Esophagus muscularis mucosa (tissue), 4 donors: ENCODE results near the gene RUNX1. TPM values are rescaled to one million over a fixed set of nuclear protein-coding genes. Genes with fewer than 3 reads are reported as not detected.

Source experiments
- DNase-seq: peaks from one replicate; pipeline ENCODE4 v3.0.0-alpha.2; 2017; ENCODE audit errors: extremely low spot score
- H3K27ac ChIP-seq, 4 donors: fragments of 200-600 bp; sonication (generic); replicated peaks in 1 of 4; 1 replicate in 3 of 4; 2 replicates in 1 of 4; pipeline ENCODE4 v1.5.1; 2016 to 2019; ENCODE audit warnings: mild to moderate bottlenecking in 1 of 4
- H3K27me3 ChIP-seq, 4 donors: fragments of 200-600 bp; sonication (generic); one replicate each; pipeline versions ENCODE4 v1.5.1 to v1.6.0; 2016 to 2019
- H3K36me3 ChIP-seq, 4 donors: fragments of 200-600 bp; sonication (generic); one replicate each; pipeline ENCODE4 v1.5.1; 2016 to 2019
- H3K4me1 ChIP-seq, 4 donors: fragments of 200-600 bp; sonication (generic); one replicate each; pipeline ENCODE4 v1.5.1; 2016 to 2019
- H3K4me3 ChIP-seq, 4 donors: fragments of 200-600 bp; sonication (generic); 1 replicate in 2 of 4; 2 replicates in 2 of 4; pipeline ENCODE4 v1.5.1; 2016 to 2019; ENCODE audit warnings: mild to moderate bottlenecking in 4 of 4, moderate library complexity in 1 of 4
- H3K9me3 ChIP-seq, 4 donors: fragments of 200-600 bp; sonication (generic); 1 replicate in 3 of 4; 2 replicates in 1 of 4; pipeline ENCODE4 v1.5.1; 2016 to 2019
- CTCF ChIP-seq, 3 experiments: fragments of 200-600 bp in 2 of 3; fragments of 450-650 bp in 1 of 3; sonication (generic) in 2 of 3; IDR thresholded peaks; one replicate each; pipeline ENCODE4 v1.5.1; 2017 to 2019; ENCODE audit warnings: antibody characterized with exemption in 3 of 3, mild to moderate bottlenecking in 2 of 3, moderate library complexity in 1 of 3
- EP300 ChIP-seq: sonication (generic); formaldehyde crosslinking; IDR thresholded peaks from one replicate; pipeline ENCODE4 v1.6.1; 2017; ENCODE audit warnings: antibody characterized with exemption
- POLR2A ChIP-seq: fragments of 450-650 bp; IDR thresholded peaks from one replicate; pipeline ENCODE4 v1.6.1; 2017; ENCODE audit warnings: antibody characterized with exemption, moderate library complexity, mild to moderate bottlenecking, low read depth
- POLR2AphosphoS5 ChIP-seq, 2 donors: sonication (generic); formaldehyde crosslinking; IDR thresholded peaks; one replicate each; pipeline ENCODE4 v1.6.1; 2017; ENCODE audit warnings: antibody characterized with exemption in 2 of 2
- WGBS: methylation state at CpG from one replicate; pipeline ENCODE4 v1.1.5; 2018; 5-methylcytosine and 5-hydroxymethylcytosine counted together
- intact Hi-C: fragments of 100-400 bp; cut with DNase I; formaldehyde crosslinking; loops from one replicate; pipeline ENCODE4 v1.15.1; 2023
- total RNA-seq, 4 donors: library from RNA; depleted of rRNA; stranded (reverse); fragments of >200 nt; gene quantifications; one replicate each; pipeline versions ENCODE4 v1.1.0 to v1.2.1, GENCODE V29; 2016

RUNX1 gene
- total RNA-seq, 4 donors from 2014 or later = 3.7 to 10.9 (median 5.6) TPM

DNA sequence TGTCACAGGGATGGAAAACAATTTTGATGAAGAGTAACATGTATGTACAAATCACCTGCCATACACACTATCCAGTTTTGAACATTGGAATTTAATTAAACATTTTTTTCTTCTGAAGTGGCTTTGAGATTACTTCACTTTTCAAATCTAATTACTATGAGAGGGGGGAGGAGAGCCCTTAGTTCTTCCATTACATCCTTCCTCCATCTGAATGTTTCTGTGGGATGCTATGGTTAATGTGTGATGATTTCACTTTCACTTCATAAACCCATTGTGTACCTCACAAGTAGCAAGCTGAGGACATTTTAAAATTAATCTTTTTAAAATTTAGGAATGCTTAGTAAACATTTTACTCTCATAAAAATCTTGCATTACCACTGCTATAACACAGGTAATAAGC lies 156.9 kb downstream of the RUNX1 start:
- intact Hi-C loops = loop anchor here (5.0 to 10.0 kb wide), 2 partner anchors 510 to 943 kb away; no protein-coding TSS in a partner anchor
- TF ChIP-seq EP300 (no peak), POLR2A (no peak)
- no peak for DNase-seq
- peaks cover 13 to 71% (median 31%) of the 10 kb centered on the region in 4 donors for H3K27me3 ChIP-seq
- no peaks in the 10 kb centered on the region for H3K36me3 ChIP-seq
- H3K4me1 ChIP-seq = peaks cover 22 to 38% (median 36%) of the 10 kb centered on the region in 4 donors
- H3K4me3 ChIP-seq = no peak overlapping the region
- H3K27ac ChIP-seq = no peak overlapping the region
- peaks cover 0 to 3% (median 1%) of the 10 kb centered on the region in 4 donors for H3K9me3 ChIP-seq

- H3K9me3 ChIP-seq = no peaks in the 10 kb centered on the region
- intact Hi-C loops = loop anchor here (5.0 to 10.0 kb wide), 2 partner anchors 511 to 943 kb away; no protein-coding TSS in a partner anchor
- DNase-seq = no peak
- peaks cover 28 to 45% (median 42%) of the 10 kb centered on the region in 4 donors for H3K4me1 ChIP-seq
- H3K36me3 ChIP-seq = no peaks in the 10 kb centered on the region
- 21% methylated on average over 8 of the region's 8 CpGs for WGBS
- no peak overlapping the region for H3K27ac ChIP-seq
- peak overlapping the region in 2 of 4 donors; percentile 68 to 77 for H3K4me3 ChIP-seq
- peak in 1 of 2 donors; percentile 53 for TF ChIP-seq POLR2AphosphoS5 (IDR thresholded peaks at IDR 0.05)
- TF ChIP-seq EP300 = no peak
- TF ChIP-seq POLR2A = no peak
- no peak for TF ChIP-seq CTCF (IDR thresholded peaks at IDR 0.05)
- peaks cover 13 to 75% (median 36%) of the 10 kb centered on the region in 4 donors for H3K27me3 ChIP-seq
Measured at GRCh38 chr21:34891613-34891943, 157.5 kb downstream of the RUNX1 start.

- TF ChIP-seq POLR2A = no peak
- no peak for TF ChIP-seq POLR2AphosphoS5 (IDR thresholded peaks at IDR 0.05)
- no peak for TF ChIP-seq CTCF (IDR thresholded peaks at IDR 0.05)
- TF ChIP-seq EP300 = no peak
- 11% methylated on average over 38 of the region's 60 CpGs for WGBS
- Histone ChIP-seq H3K36me3 (no peaks in the 10 kb centered on the region), H3K9me3 (no peaks in the 10 kb centered on the region), H3K4me3 (peak overlapping the region; percentile 68 to 77 (median 73)), H3K27ac (peak overlapping the region in 3 of 4 donors; percentile 4 to 82 (median 82)), H3K4me1 (peaks cover 30 to 51% (median 47%) of the 10 kb centered on the region in 4 donors), H3K27me3 (peaks cover 14 to 81% (median 43%) of the 10 kb centered on the region in 4 donors)
- intact Hi-C loops = loop anchor here (5.0 to 10.0 kb wide), 2 partner anchors 511 to 944 kb away; no protein-coding TSS in a partner anchor
- peak; percentile 82 for DNase-seq
Measured at GRCh38 chr21:34890724-34891612, 158.1 kb downstream of the RUNX1 start.

- TF ChIP-seq POLR2A (no peak), CTCF (IDR thresholded peaks at IDR 0.05) (no peak), EP300 (no peak), POLR2AphosphoS5 (IDR thresholded peaks at IDR 0.05) (no peak)
- peak overlapping the region; percentile 72 to 90 (median 82) for H3K27ac ChIP-seq
- 20% methylated on average over 14 of the region's 14 CpGs for WGBS
- intact Hi-C loops = loop anchor here (5.0 to 10.0 kb wide), 2 partner anchors 512 to 944 kb away; no protein-coding TSS in a partner anchor
- no peak for DNase-seq
- no peaks in the 10 kb centered on the region for H3K36me3 ChIP-seq
- H3K4me3 ChIP-seq = peak overlapping the region; percentile 68 to 77 (median 73)
- no peaks in the 10 kb centered on the region for H3K9me3 ChIP-seq
- H3K27me3 ChIP-seq = peaks cover 17 to 85% (median 48%) of the 10 kb centered on the region in 4 donors
- peaks cover 30 to 55% (median 52%) of the 10 kb centered on the region in 4 donors for H3K4me1 ChIP-seq
Measured at GRCh38 chr21:34890470-34890723, 158.7 kb downstream of the RUNX1 start.
